DMS53 treated with DMSO at 0.1 percent for 48 hours (cell line): ENCODE results near the gene KRT35.

Experiments
- DNase-seq: peaks from one replicate; lab custom pipeline; 2025; ENCODE audit not compliant: unreplicated experiment; lab: John Stamatoyannopoulos, UW

Gene KRT35

DNA sequence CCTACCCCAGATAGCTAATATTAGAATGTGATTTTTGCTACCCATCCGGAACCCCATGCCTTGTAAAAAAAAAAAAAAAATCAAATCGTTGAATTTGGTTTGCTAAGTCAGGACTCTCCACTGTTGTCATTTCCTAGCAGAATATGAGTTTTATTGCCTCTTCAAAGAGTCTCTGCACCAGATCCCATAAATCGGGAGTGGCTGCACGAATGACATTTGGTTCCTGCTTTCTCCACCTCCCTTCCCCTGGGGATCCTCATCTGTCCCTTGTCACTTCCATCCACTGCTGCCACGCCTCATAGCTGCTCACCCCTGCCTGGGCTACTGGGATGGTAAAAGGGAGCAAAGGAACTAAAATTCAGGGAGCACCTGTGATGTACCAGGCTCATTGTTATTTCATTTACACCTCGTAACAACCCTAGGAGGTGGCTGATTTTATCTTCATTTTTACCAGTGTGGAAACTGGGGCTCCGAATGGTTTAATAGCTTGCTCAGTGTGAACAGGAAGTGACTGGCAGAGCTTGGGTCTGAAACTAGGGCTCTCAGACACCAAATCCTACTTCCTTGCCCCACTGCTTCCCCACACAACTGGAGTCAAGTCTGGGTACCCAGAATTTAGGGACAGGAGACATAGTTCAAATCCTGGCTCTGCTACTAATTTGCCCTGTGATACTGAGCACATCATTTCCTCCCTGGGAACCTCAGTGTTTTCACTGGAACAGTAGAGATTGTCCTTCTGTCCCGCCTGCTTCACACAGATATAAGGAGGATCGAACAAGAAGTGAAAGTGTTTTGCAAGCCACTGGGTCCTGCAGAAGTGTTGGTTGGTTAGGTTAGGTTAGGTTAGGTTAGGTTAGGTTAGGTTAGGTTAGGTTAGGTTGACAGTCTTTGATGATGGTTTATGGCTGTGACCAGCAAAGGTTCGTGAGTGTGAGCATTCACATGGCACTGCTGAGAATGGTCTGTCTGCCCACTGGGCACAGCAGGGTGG, 9.3 kb upstream of the KRT35 start:
- DNase-seq: no peak

DNA sequence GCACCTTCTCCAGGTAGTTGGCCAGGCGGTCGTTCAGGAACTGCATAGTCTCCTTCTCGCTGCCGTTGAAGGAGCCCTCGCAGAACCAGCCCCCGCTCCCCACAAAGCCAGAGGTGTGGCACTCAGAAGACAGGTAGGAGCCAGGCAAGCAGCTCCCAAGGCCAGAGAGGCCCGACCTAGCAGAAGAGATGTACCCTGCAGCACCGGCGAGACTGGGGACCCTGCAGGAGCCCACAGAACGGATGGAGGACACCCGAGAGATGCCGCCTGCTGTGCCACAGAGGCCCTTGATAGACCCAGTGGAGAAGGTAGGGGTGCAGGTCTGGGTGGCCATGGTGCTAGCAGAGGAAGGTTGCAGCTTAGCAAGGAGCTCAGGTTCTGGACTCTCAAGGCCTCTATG, 8.6 kb upstream of the KRT35 start, which contains the start of gene KRT36:
Gene KRT36, minus strand, starts transcription at position 380 of the 400 bp plus-strand sequence. Its CDS starts 46 bp downstream, at position 334.
- DNase-seq: no peak

DNA sequence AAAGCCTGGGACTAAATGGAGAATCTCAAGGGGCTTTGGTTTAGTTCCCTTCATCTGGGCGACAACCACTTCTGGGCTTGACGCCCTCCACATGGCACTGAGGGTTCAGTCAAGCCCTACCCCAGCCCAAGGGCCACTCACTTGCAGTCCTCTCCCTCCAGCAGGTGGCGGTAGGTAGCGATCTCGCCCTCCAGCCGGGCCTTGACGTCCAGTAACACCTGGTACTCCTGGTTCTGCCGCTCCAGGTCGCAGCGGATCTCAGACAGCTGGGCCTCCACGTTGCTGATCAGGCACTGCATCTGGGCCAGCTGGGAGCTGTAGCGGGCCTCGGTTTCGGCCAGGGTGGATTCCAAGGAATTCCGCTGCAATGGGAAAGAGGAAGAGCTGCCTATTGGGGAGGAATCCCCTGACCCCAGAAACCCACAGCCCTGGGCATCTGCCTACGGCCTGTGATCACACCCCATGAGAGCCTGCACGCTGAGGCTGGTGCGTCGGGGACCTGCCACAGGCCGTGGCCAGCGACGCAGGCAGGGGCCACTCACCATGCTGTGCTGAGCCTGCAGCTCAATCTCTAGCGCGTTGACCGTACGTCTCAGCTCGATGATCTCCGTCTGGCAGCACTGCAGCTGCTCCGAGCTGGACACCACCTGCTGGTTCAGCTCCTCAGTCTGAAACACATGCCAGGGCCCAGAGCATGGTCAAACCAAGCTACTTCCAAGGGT, 6.0 kb upstream of the KRT35 start:
- no peak for DNase-seq

DNA sequence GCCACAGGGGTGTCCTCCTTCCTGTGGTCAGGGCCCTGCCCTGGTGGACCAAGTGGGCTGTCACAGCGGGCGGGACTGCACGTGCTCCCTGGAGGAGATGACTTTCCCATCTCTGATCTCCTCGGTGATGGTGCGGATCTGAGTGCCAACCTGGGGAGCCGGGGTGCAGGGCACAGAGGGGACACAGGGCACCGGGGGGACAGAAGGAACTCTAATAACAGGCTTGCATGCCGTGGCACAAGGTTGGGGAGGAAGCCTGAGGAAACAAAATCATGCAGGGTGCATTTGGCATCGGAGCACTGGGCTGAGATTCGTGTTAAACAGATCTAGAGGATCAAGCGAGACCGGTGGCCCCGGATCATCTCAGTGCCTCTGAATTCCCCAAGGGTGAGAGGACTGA, 5.4 kb upstream of the KRT35 start:
- DNase-seq: no peak

DNA sequence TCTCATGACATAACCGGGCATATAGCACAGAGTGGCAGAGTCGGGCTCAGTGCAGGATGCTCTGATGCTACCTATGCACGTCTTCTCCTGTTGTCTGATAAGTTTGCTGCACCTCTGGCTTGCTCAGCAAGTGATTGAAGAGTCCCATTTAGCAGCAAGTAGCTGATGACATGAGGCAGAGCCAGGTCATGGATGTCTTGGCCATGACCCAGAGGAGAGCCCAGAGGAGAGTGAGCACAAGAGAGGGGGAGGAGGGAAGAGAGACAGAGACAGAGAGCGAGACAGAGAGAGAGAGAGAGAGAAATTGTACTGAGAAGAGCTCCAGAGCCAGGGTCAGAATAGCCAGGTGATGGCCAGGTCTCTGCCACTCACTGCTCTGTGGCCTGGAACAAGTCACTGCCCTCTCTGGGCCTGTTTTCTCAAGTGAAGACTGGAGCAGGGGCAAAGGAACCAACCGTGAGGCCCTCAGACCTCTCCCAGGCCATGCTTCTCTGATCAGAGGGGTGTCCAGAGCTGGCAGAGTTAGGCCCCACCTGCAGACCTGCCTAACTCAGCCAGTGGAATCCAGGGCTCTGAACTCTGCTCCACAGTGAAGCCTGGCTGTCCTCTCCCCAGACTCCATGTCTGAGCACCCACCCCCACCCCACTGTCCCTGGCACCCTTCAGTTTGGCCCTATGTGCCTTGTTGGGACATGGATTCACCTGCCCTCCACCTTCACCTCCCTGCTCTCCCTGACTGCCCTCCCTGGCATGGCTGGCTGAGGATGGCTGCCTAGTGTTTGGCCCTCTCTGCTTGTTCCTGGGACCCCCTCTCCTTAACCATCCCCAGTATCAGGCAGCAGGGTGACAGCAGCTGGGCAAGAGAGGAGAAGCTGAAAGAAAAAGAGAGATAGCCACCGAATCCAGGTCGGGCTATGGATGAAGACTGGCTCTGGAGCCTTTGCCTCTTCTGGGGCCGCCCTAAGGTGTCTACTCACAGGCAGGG, 4.3 kb upstream of the KRT35 start:
- no peak for DNase-seq

DNA sequence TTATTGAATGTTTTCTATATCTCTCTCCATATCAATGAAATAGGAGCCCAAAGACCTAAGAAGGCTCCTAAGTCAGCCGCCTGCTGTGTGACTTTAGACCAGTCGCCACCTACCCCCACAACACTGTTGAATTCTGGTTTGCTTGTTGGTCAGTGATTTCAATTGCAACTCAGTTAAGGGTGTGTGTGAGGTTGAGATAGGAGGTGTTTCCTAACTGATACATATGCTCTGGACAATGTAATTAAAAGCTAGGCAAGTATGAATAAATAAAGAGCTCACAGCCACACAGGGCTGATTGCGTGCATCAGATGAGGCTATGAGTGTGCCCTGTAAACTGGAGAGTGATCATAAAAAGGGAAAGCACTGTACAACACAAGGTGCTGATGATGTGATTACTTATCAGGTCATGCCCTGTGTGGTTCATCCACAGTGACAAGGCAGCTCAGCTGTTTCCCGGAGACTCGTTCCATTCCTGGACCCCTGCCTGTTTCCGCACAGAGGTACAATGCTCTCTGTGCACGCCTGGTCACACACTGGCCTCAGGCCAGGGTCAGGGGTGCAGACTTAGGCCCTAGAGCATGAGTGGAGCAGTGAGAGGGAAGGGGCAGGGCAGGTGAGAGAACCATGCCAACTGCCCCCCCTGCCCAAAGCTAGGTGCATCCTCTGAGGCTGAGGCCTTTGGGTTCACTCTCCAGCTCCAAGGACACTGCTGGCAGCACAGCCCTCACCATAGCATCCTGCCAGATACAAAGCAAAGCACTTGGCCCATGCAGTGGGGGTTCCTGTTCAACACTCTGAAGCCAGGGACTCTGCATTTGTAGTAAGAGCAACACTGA, 3.3 kb upstream of the KRT35 start:
- no peak for DNase-seq

DNA sequence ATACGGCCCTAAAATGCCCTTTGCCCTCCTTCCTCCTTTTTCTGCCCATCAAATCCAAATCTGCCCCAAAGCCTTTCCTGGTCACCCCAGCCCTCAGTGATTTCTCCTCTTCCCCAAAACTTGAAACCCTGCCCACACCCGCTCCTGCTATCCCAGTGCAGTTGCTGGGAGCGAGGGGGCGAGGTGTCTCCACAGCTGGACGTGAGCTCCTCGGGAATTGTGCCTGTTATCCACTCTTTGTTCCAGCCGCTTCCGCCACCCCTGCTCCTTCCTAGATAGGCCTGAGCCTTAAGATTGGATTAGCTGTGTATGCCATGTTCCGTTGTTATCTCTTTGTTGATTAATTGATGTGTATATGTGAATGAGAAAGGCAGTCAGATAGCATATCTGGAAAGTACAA, 2.6 kb upstream of the KRT35 start:
- no peak for DNase-seq

DNA sequence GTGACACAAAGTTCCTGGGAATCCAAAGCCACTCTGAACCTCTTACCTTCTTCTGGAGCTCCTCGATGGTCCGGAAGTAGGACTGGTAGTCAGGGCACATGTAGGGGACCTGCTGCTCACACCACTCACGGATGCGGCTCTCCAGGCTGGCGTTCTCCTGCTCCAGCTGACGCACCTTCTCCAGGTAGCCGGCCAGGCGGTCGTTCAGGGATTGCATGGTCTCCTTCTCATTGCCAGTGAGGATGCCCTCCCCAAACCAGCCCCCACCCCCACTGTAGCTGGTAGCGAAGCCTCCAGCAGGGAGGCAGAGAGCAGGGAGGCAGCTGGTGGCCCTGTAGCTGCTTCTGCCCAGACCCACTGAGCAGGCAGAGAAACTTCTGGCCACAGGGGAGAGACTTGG, 370 bp downstream of the KRT35 start:
- no peak for DNase-seq

DNA sequence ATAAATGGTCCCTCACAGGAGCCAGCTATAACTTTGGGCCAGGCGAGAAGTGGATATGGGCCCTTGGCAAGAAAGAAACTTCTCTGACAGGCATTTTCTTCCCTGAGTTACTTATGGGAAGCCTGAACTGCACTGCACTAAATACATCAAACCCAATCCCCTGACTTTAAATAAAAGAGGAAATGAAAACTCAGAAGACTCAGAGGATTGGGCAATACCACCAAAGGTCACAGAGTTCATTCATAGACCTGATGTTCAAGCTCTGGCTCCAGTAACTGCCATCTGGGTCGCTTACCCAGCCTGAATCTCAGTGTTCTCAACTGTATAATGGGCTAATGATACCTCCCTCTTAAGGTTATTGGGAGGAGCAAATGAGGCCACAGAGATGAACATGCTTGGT, 815 bp downstream of the KRT35 start:
- DNase-seq: no peak

DNA sequence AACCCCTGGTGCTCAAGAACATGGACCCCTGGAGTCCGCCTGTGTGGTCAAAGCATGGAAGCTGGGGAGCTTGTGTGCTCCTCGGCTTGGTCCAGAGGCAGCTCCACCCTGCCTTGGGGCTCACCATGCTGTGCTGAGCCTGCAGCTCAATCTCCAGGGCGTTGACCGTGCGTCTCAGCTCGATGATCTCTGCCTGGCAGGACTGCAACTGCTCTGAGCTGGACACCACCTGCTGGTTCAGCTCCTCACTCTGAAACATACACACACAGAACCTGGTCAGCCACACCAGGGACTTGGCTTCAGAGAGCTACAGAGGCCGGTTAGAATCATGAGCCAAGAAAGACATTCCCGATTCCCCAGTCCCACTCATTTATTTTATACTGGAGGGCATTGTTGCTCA, 2.7 kb downstream of the KRT35 start:
- no peak for DNase-seq

DNA sequence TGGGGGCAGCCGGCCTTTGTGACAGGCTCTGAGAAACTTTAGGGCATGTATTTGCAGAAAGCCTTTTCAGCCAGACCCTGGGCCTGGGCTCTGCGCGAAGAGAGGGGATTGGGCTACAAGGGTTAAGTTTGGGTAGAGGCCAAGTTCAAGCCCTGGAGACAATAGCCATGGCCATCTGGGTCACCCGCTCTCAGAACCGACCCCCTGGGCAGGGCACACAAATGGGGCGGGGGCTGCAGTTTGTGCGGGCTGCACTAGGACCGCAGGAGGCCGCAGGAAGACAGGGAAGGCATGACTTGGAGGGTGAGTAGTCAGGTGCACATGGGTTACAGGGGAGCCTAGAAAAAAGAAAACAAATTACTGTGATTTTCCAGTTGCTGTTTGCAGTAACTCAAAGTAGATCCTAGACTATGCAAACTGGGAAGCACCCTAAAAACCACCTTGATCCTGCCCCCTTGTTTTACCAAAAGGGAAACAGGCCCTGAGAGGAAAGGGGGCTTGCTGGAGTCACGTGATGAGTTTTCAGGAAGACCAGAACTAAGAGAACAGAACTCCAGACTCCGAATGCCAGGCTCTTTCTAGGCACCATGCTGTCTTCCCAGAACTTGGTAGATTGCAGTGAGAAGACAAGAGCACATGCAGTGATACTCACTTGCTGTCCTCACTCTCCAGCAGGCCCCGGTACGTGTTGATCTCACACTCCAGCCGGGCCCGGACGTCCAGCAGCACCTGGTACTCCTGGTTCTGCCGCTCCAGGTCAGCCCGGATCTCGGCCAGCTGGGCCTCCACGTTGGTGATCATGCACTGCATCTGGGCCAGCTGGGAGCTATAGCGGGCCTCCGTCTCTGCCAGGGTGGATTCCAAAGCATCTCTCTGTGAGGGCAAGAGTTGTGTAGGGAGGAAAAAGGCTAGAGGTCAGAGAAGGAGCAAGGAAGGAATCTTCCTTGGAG, 3.8 kb downstream of the KRT35 start:
- no peak for DNase-seq

DNA sequence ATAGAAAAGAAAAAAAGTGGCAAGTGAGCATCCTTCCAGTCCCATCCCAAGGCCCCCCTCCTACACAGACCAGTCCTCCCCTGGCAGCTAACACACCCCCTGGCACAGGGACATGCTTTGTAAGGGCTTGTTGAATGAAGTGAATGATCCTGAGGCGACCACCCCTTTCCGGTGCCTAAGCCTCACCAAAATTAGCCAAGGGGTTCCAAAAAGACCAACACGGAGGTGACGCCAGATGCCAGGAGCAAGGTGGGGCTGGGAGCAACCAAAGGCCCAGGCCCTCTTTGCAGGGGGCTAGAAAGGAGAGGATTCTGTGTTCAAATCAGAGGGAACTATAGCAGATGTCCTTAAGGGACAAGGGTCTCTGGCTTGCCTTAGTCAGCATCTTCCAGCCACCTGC, 5.5 kb downstream of the KRT35 start:
- DNase-seq: no peak

DNA sequence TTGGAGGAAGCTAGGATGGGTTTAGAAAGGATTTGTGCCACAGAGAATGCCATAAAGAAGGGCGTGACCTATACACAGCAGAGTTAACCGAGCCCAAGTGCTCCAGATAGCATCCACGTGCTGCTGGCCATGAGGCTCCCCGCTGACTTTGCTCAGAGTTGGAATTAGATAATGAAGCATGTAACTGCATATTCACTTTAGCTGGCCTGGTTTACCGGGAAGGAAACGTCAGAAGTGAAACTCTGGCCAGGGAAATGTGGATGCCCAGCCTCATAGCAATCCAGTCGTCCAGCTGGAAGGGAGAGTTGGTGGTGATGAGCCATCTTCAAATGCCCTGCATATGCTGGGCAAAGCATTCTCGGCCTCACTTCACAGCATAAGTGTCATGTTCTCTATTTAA, 6.1 kb downstream of the KRT35 start:
- no peak for DNase-seq

DNA sequence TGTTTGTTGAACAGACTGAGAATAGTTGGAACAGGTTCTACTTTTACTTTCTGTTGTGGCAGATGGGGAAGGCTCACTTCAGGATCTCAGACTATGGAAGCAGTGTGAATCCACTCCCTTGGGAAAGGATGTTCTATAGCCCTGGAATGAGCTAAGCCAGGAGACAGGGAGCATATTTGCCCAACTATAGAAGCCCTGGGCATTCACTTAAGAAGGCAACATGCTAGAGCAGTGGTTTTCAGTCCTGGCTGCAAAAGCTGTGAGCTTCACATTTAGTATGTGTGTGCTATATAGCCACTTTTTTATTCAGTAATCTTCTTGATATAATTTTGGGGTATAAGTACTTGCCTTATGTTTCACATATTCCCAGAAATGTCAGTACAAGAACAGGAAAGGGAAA, 12.6 kb downstream of the KRT35 start:
- no peak for DNase-seq

DNA sequence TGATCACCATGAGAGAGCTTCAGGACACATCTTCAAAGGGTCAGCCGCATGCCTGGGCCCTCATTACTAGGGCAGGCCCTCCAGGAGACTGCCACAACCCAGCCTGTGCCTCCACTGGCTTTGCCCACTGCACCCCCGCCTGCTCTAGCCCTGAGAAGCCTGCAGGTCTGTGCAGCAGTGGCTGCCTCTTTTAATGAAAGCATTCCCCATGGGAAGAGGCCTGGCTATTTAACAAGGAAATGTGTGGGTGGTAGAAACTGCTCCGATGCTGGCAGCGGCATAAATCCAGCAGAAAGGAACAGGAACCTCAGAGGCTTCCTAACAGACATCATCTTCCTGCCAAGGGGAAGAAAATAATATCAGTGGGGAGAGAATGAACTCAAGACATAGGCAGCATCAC, 13.4 kb downstream of the KRT35 start:
- DNase-seq: no peak

DNA sequence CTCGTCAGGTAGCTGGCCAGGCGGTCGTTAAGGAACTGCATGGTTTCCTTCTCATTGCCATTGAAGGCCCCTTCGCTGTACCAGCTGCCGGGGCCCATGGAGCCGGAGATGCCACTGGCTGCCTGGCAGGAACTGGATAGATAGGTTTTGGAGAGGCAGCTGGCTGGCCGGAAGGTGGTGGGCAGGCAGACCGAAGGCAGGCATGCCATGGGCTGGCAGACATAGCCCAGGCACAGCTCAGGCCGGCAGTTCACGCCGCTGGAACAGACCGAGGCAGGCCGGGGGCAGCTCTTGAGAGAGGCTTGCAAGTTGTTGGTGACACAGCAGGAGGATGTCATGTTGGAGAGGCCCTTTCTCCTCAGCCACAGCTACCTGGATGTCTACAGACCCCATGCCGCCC, 14.0 kb downstream of the KRT35 start, which contains the start of gene KRT32:
Gene KRT32, minus strand, starts transcription at position 399 of the 400 bp plus-strand sequence. Its CDS starts 61 bp downstream, at position 338.
- no peak for DNase-seq

DNA sequence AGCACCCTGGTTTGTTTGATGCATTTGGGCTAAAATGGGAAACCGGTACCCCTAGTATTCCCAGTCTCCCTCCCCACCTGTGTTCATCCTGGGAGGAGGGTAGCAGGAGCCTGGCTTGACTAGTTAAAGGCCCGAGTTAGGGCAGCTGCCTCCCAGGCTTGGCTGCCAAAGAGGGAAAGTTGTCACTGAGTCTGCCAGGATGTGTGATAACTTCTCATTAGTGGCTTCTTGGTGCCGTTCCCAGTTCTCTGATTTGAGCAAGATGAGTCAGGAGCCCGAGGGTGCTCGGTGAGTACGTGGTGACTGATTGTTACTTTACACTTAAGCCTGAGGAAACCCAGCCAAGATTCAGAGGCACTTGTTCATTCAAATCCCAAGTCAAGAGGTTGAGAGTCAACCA, 16.3 kb downstream of the KRT35 start:
- no peak for DNase-seq

DNA sequence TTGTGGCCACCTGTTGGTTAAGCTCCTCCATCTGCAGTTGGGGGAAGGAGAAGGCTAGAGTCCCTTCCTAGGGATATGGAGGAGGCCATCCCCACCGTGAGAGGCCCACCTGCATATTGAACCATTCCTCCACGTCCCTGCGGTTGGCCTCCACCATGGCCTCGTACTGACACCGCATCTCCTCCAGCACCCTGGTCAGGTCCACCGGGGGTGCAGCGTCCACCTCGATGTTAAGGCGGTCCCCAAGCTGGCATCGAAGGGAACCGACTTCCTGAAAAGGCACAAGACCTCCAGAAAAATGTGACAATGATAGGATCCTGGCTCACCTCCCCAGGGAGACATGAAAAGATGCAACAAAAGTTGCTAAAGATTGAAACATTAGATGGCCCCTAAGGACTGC, 16.8 kb downstream of the KRT35 start:
- DNase-seq: no peak

DNA sequence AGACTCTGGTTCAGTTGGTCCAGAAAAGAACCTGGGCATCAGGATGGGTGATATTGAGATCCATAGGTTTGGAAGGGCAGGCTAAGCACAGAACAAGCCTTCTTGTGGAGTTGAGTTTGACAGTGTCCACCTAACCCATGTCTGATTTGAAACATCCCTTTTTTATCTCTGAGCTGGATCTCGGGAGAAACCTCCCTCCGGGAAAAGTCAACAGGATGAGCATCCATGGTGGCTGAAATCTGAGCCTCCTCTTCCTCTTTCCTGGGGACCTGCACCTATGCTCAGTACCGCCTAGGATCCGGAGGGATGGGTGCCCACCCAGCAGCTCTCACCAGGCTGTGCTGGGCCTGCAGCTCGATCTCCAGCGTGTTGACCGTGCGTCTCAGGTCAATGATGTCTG, 17.2 kb downstream of the KRT35 start:
- no peak for DNase-seq
